Measurements from ENCODE around the gene TLR9.

The TLR9 gene

GRCh38 chr3:52259035-52259434 is 33.6 kb upstream of the TLR9 start:
- Histone ChIP-seq H3K36me3 (ENCODE audit: control insufficient read depth, insufficient read depth, low read length) (peaks cover 79% of the 10 kb centered on the region), H3K27me3 (replicated peaks; ENCODE audit: control insufficient read depth, insufficient read depth, low read length, poor library complexity, severe bottlenecking) (no peaks in the 10 kb centered on the region), H3K4me1 (ENCODE audit: control insufficient read depth, insufficient read depth, low read length, poor library complexity, severe bottlenecking) (peaks cover 44% of the 10 kb centered on the region), H3K4me3 (ENCODE audit: insufficient read depth, low read depth, low read length, poor library complexity, severe bottlenecking) (no peak overlapping the region), H3K27ac (ENCODE audit: insufficient read depth, low read length, poor library complexity, severe bottlenecking) (peak overlapping the region; percentile 40), H3K9me3 (ENCODE audit: control insufficient read depth, low read length) (no peaks in the 10 kb centered on the region)
- no peak for DNase-seq

- Histone ChIP-seq H3K36me3 (ENCODE audit: control insufficient read depth, insufficient read depth, low read length) (peaks cover 70% of the 10 kb centered on the region), H3K27ac (ENCODE audit: insufficient read depth, low read length, poor library complexity, severe bottlenecking) (peak overlapping the region; percentile 40), H3K27me3 (replicated peaks; ENCODE audit: control insufficient read depth, insufficient read depth, low read length, poor library complexity, severe bottlenecking) (no peaks in the 10 kb centered on the region), H3K4me3 (ENCODE audit: insufficient read depth, low read depth, low read length, poor library complexity, severe bottlenecking) (no peak overlapping the region), H3K9me3 (ENCODE audit: control insufficient read depth, low read length) (no peaks in the 10 kb centered on the region), H3K4me1 (ENCODE audit: control insufficient read depth, insufficient read depth, low read length, poor library complexity, severe bottlenecking) (peaks cover 50% of the 10 kb centered on the region)
- no peak for DNase-seq
These were observed 32.5 kb upstream of the TLR9 start for GRCh38 chr3:52257911-52258310.

- no peaks in the 10 kb centered on the region for H3K27me3 ChIP-seq (replicated peaks; ENCODE audit: control insufficient read depth, insufficient read depth, low read length, poor library complexity, severe bottlenecking)
- DNase-seq, result no peak
- peak overlapping the region; percentile 38 for H3K27ac ChIP-seq (ENCODE audit: insufficient read depth, low read length, poor library complexity, severe bottlenecking)
- H3K4me1 ChIP-seq (ENCODE audit: control insufficient read depth, insufficient read depth, low read length, poor library complexity, severe bottlenecking), result peaks cover 50% of the 10 kb centered on the region
- no peak overlapping the region for H3K4me3 ChIP-seq (ENCODE audit: insufficient read depth, low read depth, low read length, poor library complexity, severe bottlenecking)
- H3K36me3 ChIP-seq (ENCODE audit: control insufficient read depth, insufficient read depth, low read length), result peaks cover 60% of the 10 kb centered on the region
- H3K9me3 ChIP-seq (ENCODE audit: control insufficient read depth, low read length), result no peaks in the 10 kb centered on the region
These were observed 31.2 kb upstream of the TLR9 start for GRCh38 chr3:52256622-52257021.

- no peak overlapping the region for H3K4me3 ChIP-seq (ENCODE audit: insufficient read depth, low read depth, low read length, poor library complexity, severe bottlenecking)
- H3K27ac ChIP-seq (ENCODE audit: insufficient read depth, low read length, poor library complexity, severe bottlenecking), result peak overlapping the region; percentile 44
- peaks cover 46% of the 10 kb centered on the region for H3K4me1 ChIP-seq (ENCODE audit: control insufficient read depth, insufficient read depth, low read length, poor library complexity, severe bottlenecking)
- H3K27me3 ChIP-seq (replicated peaks; ENCODE audit: control insufficient read depth, insufficient read depth, low read length, poor library complexity, severe bottlenecking), result no peaks in the 10 kb centered on the region
- H3K36me3 ChIP-seq (ENCODE audit: control insufficient read depth, insufficient read depth, low read length), result peaks cover 62% of the 10 kb centered on the region
- DNase-seq, result no peak
- H3K9me3 ChIP-seq (ENCODE audit: control insufficient read depth, low read length), result no peaks in the 10 kb centered on the region
These were observed 30.7 kb upstream of the TLR9 start for GRCh38 chr3:52256159-52256558.

GRCh38 chr3:52254608-52255007 is 29.2 kb upstream of the TLR9 start:
- H3K27me3 ChIP-seq (replicated peaks; ENCODE audit: control insufficient read depth, insufficient read depth, low read length, poor library complexity, severe bottlenecking), result no peaks in the 10 kb centered on the region
- H3K4me1 ChIP-seq (ENCODE audit: control insufficient read depth, insufficient read depth, low read length, poor library complexity, severe bottlenecking), result peaks cover 54% of the 10 kb centered on the region
- H3K9me3 ChIP-seq (ENCODE audit: control insufficient read depth, low read length), result no peaks in the 10 kb centered on the region
- no peak for DNase-seq
- peaks cover 54% of the 10 kb centered on the region for H3K36me3 ChIP-seq (ENCODE audit: control insufficient read depth, insufficient read depth, low read length)
- peak overlapping the region; percentile 85 for H3K27ac ChIP-seq (ENCODE audit: insufficient read depth, low read length, poor library complexity, severe bottlenecking)
- no peak overlapping the region for H3K4me3 ChIP-seq (ENCODE audit: insufficient read depth, low read depth, low read length, poor library complexity, severe bottlenecking)

- peaks cover 63% of the 10 kb centered on the region for H3K4me1 ChIP-seq (ENCODE audit: control insufficient read depth, insufficient read depth, low read length, poor library complexity, severe bottlenecking)
- H3K27me3 ChIP-seq (replicated peaks; ENCODE audit: control insufficient read depth, insufficient read depth, low read length, poor library complexity, severe bottlenecking), result no peaks in the 10 kb centered on the region
- H3K9me3 ChIP-seq (ENCODE audit: control insufficient read depth, low read length), result no peaks in the 10 kb centered on the region
- peak; percentile 74 to 85 (median 74) for DNase-seq
- peak overlapping the region; percentile 29 for H3K4me3 ChIP-seq (ENCODE audit: insufficient read depth, low read depth, low read length, poor library complexity, severe bottlenecking)
- H3K27ac ChIP-seq (ENCODE audit: insufficient read depth, low read length, poor library complexity, severe bottlenecking), result peak overlapping the region; percentile 85
- peaks cover 52% of the 10 kb centered on the region for H3K36me3 ChIP-seq (ENCODE audit: control insufficient read depth, insufficient read depth, low read length)
These were observed 28.2 kb upstream of the TLR9 start for GRCh38 chr3:52253314-52254304.

- Histone ChIP-seq H3K4me3 (ENCODE audit: insufficient read depth, low read depth, low read length, poor library complexity, severe bottlenecking) (no peak overlapping the region), H3K36me3 (ENCODE audit: control insufficient read depth, insufficient read depth, low read length) (peaks cover 25% of the 10 kb centered on the region)
These were observed 24.7 kb upstream of the TLR9 start for GRCh38 chr3:52250122-52250521.

GRCh38 chr3:52249683-52250082 is 24.2 kb upstream of the TLR9 start:
- peaks cover 81% of the 10 kb centered on the region for H3K4me1 ChIP-seq (ENCODE audit: control insufficient read depth, insufficient read depth, low read length, poor library complexity, severe bottlenecking)
- DNase-seq, result no peak
- H3K4me3 ChIP-seq (ENCODE audit: insufficient read depth, low read depth, low read length, poor library complexity, severe bottlenecking), result no peak overlapping the region
- no peaks in the 10 kb centered on the region for H3K27me3 ChIP-seq (replicated peaks; ENCODE audit: control insufficient read depth, insufficient read depth, low read length, poor library complexity, severe bottlenecking)
- peak overlapping the region; percentile 54 for H3K27ac ChIP-seq (ENCODE audit: insufficient read depth, low read length, poor library complexity, severe bottlenecking)
- H3K9me3 ChIP-seq (ENCODE audit: control insufficient read depth, low read length), result no peaks in the 10 kb centered on the region
- H3K36me3 ChIP-seq (ENCODE audit: control insufficient read depth, insufficient read depth, low read length), result peaks cover 22% of the 10 kb centered on the region

More at GRCh38 chr3:52250122-52250521, 24.7 kb upstream of the TLR9 start:
- H3K27ac ChIP-seq (ENCODE audit: insufficient read depth, low read length, poor library complexity, severe bottlenecking), result peak overlapping the region; percentile 54
- H3K9me3 ChIP-seq (ENCODE audit: control insufficient read depth, low read length), result no peaks in the 10 kb centered on the region
- H3K27me3 ChIP-seq (replicated peaks; ENCODE audit: control insufficient read depth, insufficient read depth, low read length, poor library complexity, severe bottlenecking), result no peaks in the 10 kb centered on the region
- H3K4me1 ChIP-seq (ENCODE audit: control insufficient read depth, insufficient read depth, low read length, poor library complexity, severe bottlenecking), result peaks cover 80% of the 10 kb centered on the region
- DNase-seq, result no peak

- no peaks in the 10 kb centered on the region for H3K27me3 ChIP-seq (replicated peaks; ENCODE audit: control insufficient read depth, insufficient read depth, low read length, poor library complexity, severe bottlenecking)
- no peak overlapping the region for H3K4me3 ChIP-seq (ENCODE audit: insufficient read depth, low read depth, low read length, poor library complexity, severe bottlenecking)
- no peak for DNase-seq
- H3K4me1 ChIP-seq (ENCODE audit: control insufficient read depth, insufficient read depth, low read length, poor library complexity, severe bottlenecking), result peaks cover 81% of the 10 kb centered on the region
- peak overlapping the region; percentile 45 for H3K27ac ChIP-seq (ENCODE audit: insufficient read depth, low read length, poor library complexity, severe bottlenecking)
- H3K9me3 ChIP-seq (ENCODE audit: control insufficient read depth, low read length), result no peaks in the 10 kb centered on the region
- H3K36me3 ChIP-seq (ENCODE audit: control insufficient read depth, insufficient read depth, low read length), result peaks cover 22% of the 10 kb centered on the region
These were observed 23.5 kb upstream of the TLR9 start for GRCh38 chr3:52248816-52249547.

GRCh38 chr3:52248165-52248541 is 22.7 kb upstream of the TLR9 start:
- Histone ChIP-seq H3K4me1 (ENCODE audit: control insufficient read depth, insufficient read depth, low read length, poor library complexity, severe bottlenecking) (peaks cover 77% of the 10 kb centered on the region), H3K4me3 (ENCODE audit: insufficient read depth, low read depth, low read length, poor library complexity, severe bottlenecking) (no peak overlapping the region), H3K9me3 (ENCODE audit: control insufficient read depth, low read length) (no peaks in the 10 kb centered on the region), H3K27me3 (replicated peaks; ENCODE audit: control insufficient read depth, insufficient read depth, low read length, poor library complexity, severe bottlenecking) (no peaks in the 10 kb centered on the region), H3K27ac (ENCODE audit: insufficient read depth, low read length, poor library complexity, severe bottlenecking) (peak overlapping the region; percentile 45), H3K36me3 (ENCODE audit: control insufficient read depth, insufficient read depth, low read length) (peaks cover 22% of the 10 kb centered on the region)
- DNase-seq, result no peak

All from effector memory CD4-positive, alpha-beta T cell (primary cell).